GF-D8 (cell line): ENCODE results near the gene KDM5B.
"Not testable (repeated sequence)": the region's sequence is repeated elsewhere in the genome, so short reads cannot be mapped to it uniquely, and the experiment has no call there.

Source experiments
- DNase-seq: peaks from one replicate; lab custom pipeline; 2025; lab: John Stamatoyannopoulos, UW

Gene KDM5B

GRCh38 chr1:202791077-202791747 is 17.0 kb downstream of the KDM5B start:
- no peak for DNase-seq

GRCh38 chr1:202788800-202789199 is 19.4 kb downstream of the KDM5B start:
- DNase-seq: no peak

- no peak for DNase-seq
Observed at GRCh38 chr1:202786804-202787203, 21.4 kb downstream of the KDM5B start.

GRCh38 chr1:202781180-202781579 is 27.0 kb downstream of the KDM5B start:
- DNase-seq: no peak

GRCh38 chr1:202770135-202770534 is 38.1 kb downstream of the KDM5B start:
- DNase-seq: no peak

GRCh38 chr1:202765721-202766120 is 42.5 kb downstream of the KDM5B start:
- DNase-seq: no peak

- no peak for DNase-seq
Observed at GRCh38 chr1:202762019-202762418, 46.2 kb downstream of the KDM5B start.

- no peak for DNase-seq
Observed at GRCh38 chr1:202760589-202760988, 47.6 kb downstream of the KDM5B start.

- no peak for DNase-seq
Observed at GRCh38 chr1:202756391-202756790, 51.8 kb downstream of the KDM5B start.

GRCh38 chr1:202754293-202754692 is 53.9 kb downstream of the KDM5B start:
- no peak for DNase-seq

- DNase-seq: no peak
Observed at GRCh38 chr1:202752774-202753173, 55.4 kb downstream of the KDM5B start.

GRCh38 chr1:202750761-202751160 is 57.5 kb downstream of the KDM5B start:
- DNase-seq: no peak

- no peak for DNase-seq
Observed at GRCh38 chr1:202750024-202750423, 58.2 kb downstream of the KDM5B start.

- no peak for DNase-seq
Observed at GRCh38 chr1:202745323-202745888, 62.8 kb downstream of the KDM5B start.

GRCh38 chr1:202744770-202745169 is 63.5 kb downstream of the KDM5B start:
- not testable (repeated sequence) for DNase-seq

GRCh38 chr1:202742496-202742895 is 65.7 kb downstream of the KDM5B start:
- no peak for DNase-seq

- DNase-seq: no peak
Observed at GRCh38 chr1:202733251-202733650, 75.0 kb downstream of the KDM5B start.

- no peak for DNase-seq
Observed at GRCh38 chr1:202728951-202729350, 79.3 kb downstream of the KDM5B start.

GRCh38 chr1:202725526-202725925 is 82.7 kb downstream of the KDM5B start:
- no peak for DNase-seq

- no peak for DNase-seq
Observed at GRCh38 chr1:202723708-202724107, 84.5 kb downstream of the KDM5B start.

GRCh38 chr1:202723046-202723445 is 85.2 kb downstream of the KDM5B start:
- DNase-seq: not testable (repeated sequence)

- DNase-seq: no peak
Observed at GRCh38 chr1:202716654-202717053, 91.6 kb downstream of the KDM5B start.

GRCh38 chr1:202714202-202714601 is 94.0 kb downstream of the KDM5B start:
- not testable (repeated sequence) for DNase-seq

- DNase-seq: no peak
Observed at GRCh38 chr1:202713110-202713509, 95.1 kb downstream of the KDM5B start.
